WTC11 (cell line): Measurements from ENCODE around the gene KAT8.

Experiments used
- CTCF ChIP-seq: fragments of 200-600 bp; IDR thresholded peaks from 2 replicates; pipeline ENCODE4 v1.8.0; 2022; ENCODE audit warnings: antibody characterized with exemption
- ZNF138 ChIP-seq: sonication (generic); formaldehyde crosslinking; conservative IDR thresholded peaks from 2 replicates; pipeline ENCODE4 v1.8.1; 2022; ENCODE audit warnings: mild to moderate bottlenecking, moderate library complexity, missing genetic modification reagents

GRCh38 chr16:31087971-31088370, 29.5 kb upstream of the KAT8 start:
- no peak for TF ChIP-seq CTCF
- TF ChIP-seq ZNF138 (CRISPR knock-in tag) = no peak
